HEK293 (cell line): ENCODE results near the gene MED29.

Experiments used
- CTCF ChIA-PET: fragments of 350-600 bp; formaldehyde crosslinking; extraction: SDS; loops from one replicate; lab custom pipeline; 2021; ENCODE audit warnings: antibody characterized with exemption; lab: Yijun Ruan, JAX
- POLR2A ChIA-PET: fragments of 300-600 bp; formaldehyde crosslinking; extraction: SDS; loops from one replicate; lab custom pipeline; 2020; ENCODE audit warnings: antibody characterized with exemption, inconsistent platforms; lab: Yijun Ruan, JAX
- H3K27ac ChIP-seq: fragments of 200-500 bp; sonication (Bioruptor generic); 2 replicates; pipeline ENCODE4 v1.5.1; 2014; ENCODE audit warnings: low read depth, low read length, control low read depth, inconsistent platforms; ENCODE audit errors: extremely low read depth
- H3K36me3 ChIP-seq, 2 experiments: fragments of 200-500 bp in 1 of 2; sonication (Bioruptor generic) in 1 of 2; 1 replicate in 1 of 2; 2 replicates in 1 of 2; pipeline ENCODE4 v1.5.1; 2014 to 2017; ENCODE audit warnings: inconsistent platforms in 2 of 2, low read length in 2 of 2; ENCODE audit not compliant: control insufficient read depth in 2 of 2, insufficient read depth in 1 of 2
- H3K4me1 ChIP-seq: fragments of 200-500 bp; sonication (Bioruptor generic); 2 replicates; pipeline ENCODE4 v1.5.1; 2014; ENCODE audit warnings: mild to moderate bottlenecking, low read length, inconsistent platforms; ENCODE audit not compliant: control insufficient read depth, insufficient read depth
- H3K4me3 ChIP-seq: 2 replicates; pipeline ENCODE4 v1.5.1; 2011; ENCODE audit warnings: low read depth, mild to moderate bottlenecking, control low read depth, low read length, moderate library complexity
- H3K9me3 ChIP-seq: fragments of 200-500 bp; sonication (Bioruptor generic); 2 replicates; pipeline ENCODE4 v1.5.1; 2014; ENCODE audit warnings: low read depth, low read length, inconsistent platforms; ENCODE audit not compliant: control insufficient read depth, insufficient read depth
- GLI2 ChIP-seq: fragments of 450-650 bp; formaldehyde crosslinking; IDR thresholded peaks from 2 replicates; pipeline ENCODE4; 2017; ENCODE audit warnings: missing biosample characterization, missing genetic modification characterization, low read depth, borderline replicate concordance
- KLF10 ChIP-seq: fragments of 450-650 bp; IDR thresholded peaks from 2 replicates; pipeline ENCODE4 v1.5.1; 2018; ENCODE audit warnings: missing biosample characterization, mild to moderate bottlenecking, missing genetic modification characterization
- KLF7 ChIP-seq: fragments of 450-650 bp; formaldehyde crosslinking; IDR thresholded peaks from 2 replicates; pipeline ENCODE4 v1.5.1; 2016; ENCODE audit warnings: missing biosample characterization, missing genetic modification characterization, borderline replicate concordance
- MYNN ChIP-seq: fragments of 450-650 bp; formaldehyde crosslinking; IDR thresholded peaks from 2 replicates; pipeline ENCODE4 v1.5.1; 2016; ENCODE audit warnings: missing biosample characterization, missing genetic modification characterization, borderline replicate concordance
- PRDM6 ChIP-seq: fragments of 450-650 bp; formaldehyde crosslinking; IDR thresholded peaks from 2 replicates; pipeline ENCODE4 v1.5.1; 2017; ENCODE audit warnings: missing biosample characterization, missing genetic modification characterization
- TCF7L2 ChIP-seq: IDR thresholded peaks from 2 replicates; pipeline ENCODE4 v1.6.1; 2011; ENCODE audit warnings: low read depth, mild to moderate bottlenecking, inconsistent platforms, low read length, moderate library complexity, borderline replicate concordance
- ZBTB11 ChIP-seq: fragments of 450-650 bp; formaldehyde crosslinking; conservative IDR thresholded peaks from 2 replicates; pipeline ENCODE4 v1.5.1; 2016; ENCODE audit warnings: low read depth, missing biosample characterization, missing genetic modification characterization
- ZBTB17 ChIP-seq: fragments of 450-650 bp; formaldehyde crosslinking; IDR thresholded peaks from 2 replicates; pipeline ENCODE4 v1.5.1; 2016; ENCODE audit warnings: missing biosample characterization, missing genetic modification characterization
- ZFP3 ChIP-seq: fragments of 450-650 bp; formaldehyde crosslinking; IDR thresholded peaks from 2 replicates; pipeline ENCODE4 v1.5.1; 2016; ENCODE audit warnings: low read depth, missing biosample characterization, missing genetic modification characterization
- ZNF2 ChIP-seq: fragments of 450-650 bp; formaldehyde crosslinking; IDR thresholded peaks from 2 replicates; pipeline ENCODE4 v1.5.1; 2016; ENCODE audit warnings: missing biosample characterization, missing genetic modification characterization
- ZNF214 ChIP-seq: fragments of 450-650 bp; formaldehyde crosslinking; IDR thresholded peaks from 2 replicates; pipeline ENCODE4 v1.5.1; 2017; ENCODE audit warnings: missing biosample characterization, mild to moderate bottlenecking, missing genetic modification characterization, borderline replicate concordance
- ZNF239 ChIP-seq: fragments of 450-650 bp; formaldehyde crosslinking; IDR thresholded peaks from 2 replicates; pipeline ENCODE4 v1.5.1; 2016; ENCODE audit warnings: missing biosample characterization, missing genetic modification characterization
- ZNF501 ChIP-seq: fragments of 450-650 bp; formaldehyde crosslinking; IDR thresholded peaks from 2 replicates; pipeline ENCODE4 v1.5.1; 2016; ENCODE audit warnings: missing biosample characterization, missing genetic modification characterization
- ZNF513 ChIP-seq: fragments of 450-650 bp; IDR thresholded peaks from 2 replicates; pipeline ENCODE4 v1.5.1; 2018; ENCODE audit warnings: missing biosample characterization, missing genetic modification characterization
- ZNF514 ChIP-seq: fragments of 450-650 bp; formaldehyde crosslinking; IDR thresholded peaks from 2 replicates; pipeline ENCODE4 v1.5.1; 2016; ENCODE audit warnings: missing biosample characterization, missing genetic modification characterization
- ZNF561 ChIP-seq: fragments of 450-650 bp; IDR thresholded peaks from 2 replicates; pipeline ENCODE4 v1.5.1; 2018; ENCODE audit warnings: missing biosample characterization, missing genetic modification characterization, borderline replicate concordance
- ZNF585B ChIP-seq: fragments of 450-650 bp; formaldehyde crosslinking; IDR thresholded peaks from 2 replicates; pipeline ENCODE4 v1.5.1; 2016; ENCODE audit warnings: missing biosample characterization, missing genetic modification characterization
- ZNF600 ChIP-seq: fragments of 450-650 bp; formaldehyde crosslinking; IDR thresholded peaks from 2 replicates; pipeline ENCODE4 v1.5.1; 2016; ENCODE audit warnings: missing biosample characterization, missing genetic modification characterization
- ZNF610 ChIP-seq: fragments of 450-650 bp; formaldehyde crosslinking; IDR thresholded peaks from 2 replicates; pipeline ENCODE4 v1.5.1; 2016; ENCODE audit warnings: missing biosample characterization, missing genetic modification characterization, borderline replicate concordance
- ZNF623 ChIP-seq: fragments of 450-650 bp; formaldehyde crosslinking; IDR thresholded peaks from 2 replicates; pipeline ENCODE4 v1.5.1; 2016; ENCODE audit warnings: missing biosample characterization, missing genetic modification characterization
- ZNF664 ChIP-seq: fragments of 450-650 bp; formaldehyde crosslinking; IDR thresholded peaks from 2 replicates; pipeline ENCODE4 v1.5.1; 2016; ENCODE audit warnings: missing biosample characterization, missing genetic modification characterization
- ZNF785 ChIP-seq: fragments of 450-650 bp; formaldehyde crosslinking; IDR thresholded peaks from 2 replicates; pipeline ENCODE4 v1.5.1; 2016; ENCODE audit warnings: missing biosample characterization, missing genetic modification characterization
- ZSCAN30 ChIP-seq: fragments of 450-650 bp; IDR thresholded peaks from 2 replicates; pipeline ENCODE4 v1.5.1; 2018; ENCODE audit warnings: missing biosample characterization, mild to moderate bottlenecking, missing genetic modification characterization, moderate library complexity

Gene MED29

GRCh38 chr19:39372941-39373340, 18.2 kb upstream of the MED29 start:
- Histone ChIP-seq H3K9me3 (no peaks in the 10 kb centered on the region), H3K4me3 (no peak overlapping the region), H3K4me1 (no peaks in the 10 kb centered on the region; the same call in 1 of the 2 replicates), H3K27ac (peak overlapping the region; percentile 30; the same call in 1 of the 2 replicates), H3K36me3 (peaks cover 92 to 100% of the 10 kb centered on the region in 2 experiments)
- TF ChIP-seq KLF7 (tag by site-specific recombination) (no peak), ZNF214 (tag by site-specific recombination) (no peak), TCF7L2 (no peak), PRDM6 (tag by site-specific recombination) (no peak), ZNF239 (no peak), ZNF513 (tag by site-specific recombination) (no peak), ZNF2 (tag by site-specific recombination) (no peak), MYNN (tag by site-specific recombination) (no peak), ZBTB17 (tag by site-specific recombination) (no peak), ZNF514 (no peak), ZFP3 (tag by site-specific recombination) (no peak)
- CTCF ChIA-PET = interaction anchor here (0.7 to 2.0 kb wide), 2 partner anchors 20 to 39 kb away, joined by 3 to 5 read pairs; partner anchors contain the start of gene PLEKHG2
- POLR2A ChIA-PET = interaction anchor here (0.6 kb wide), 1 partner anchor 52 kb away, joined by 3 read pairs; the partner anchor contains the start of gene LRFN1

- CTCF ChIA-PET = interaction anchor here (0.7 to 1.9 kb wide), 4 partner anchors 22 to 98 kb away, joined by 3 to 5 read pairs (median 4); no protein-coding TSS in a partner anchor
- Histone ChIP-seq H3K4me3 (no peak overlapping the region), H3K27ac (peak overlapping the region; percentile 12; the same call in 1 of the 2 replicates), H3K9me3 (no peaks in the 10 kb centered on the region), H3K36me3 (peaks cover 92 to 100% of the 10 kb centered on the region in 2 experiments), H3K4me1 (no peaks in the 10 kb centered on the region)
- TF ChIP-seq ZNF600 (tag by site-specific recombination) (peak; percentile 74), ZNF610 (no peak)
- POLR2A ChIA-PET = interaction anchor here (0.6 to 3.4 kb wide), 4 partner anchors 9 to 60 kb away, joined by 3 to 16 read pairs (median 7); partner anchors contain the start of genes MED29, PAF1 and RPS16
These were observed 15.2 kb upstream of the MED29 start for GRCh38 chr19:39375929-39376328.

GRCh38 chr19:39377373-39378362, 13.5 kb upstream of the MED29 start:
- Histone ChIP-seq H3K27ac (peak overlapping the region; percentile 28; the same call in 1 of the 2 replicates), H3K4me1 (no peaks in the 10 kb centered on the region), H3K36me3 (peaks cover 92 to 100% of the 10 kb centered on the region in 2 experiments), H3K9me3 (no peaks in the 10 kb centered on the region), H3K4me3 (no peak overlapping the region)
- ChIA-PET CTCF (interaction anchor here (0.6 to 1.2 kb wide), 5 partner anchors 13 to 165 kb away, joined by 3 to 4 read pairs (median 3); no protein-coding TSS in a partner anchor), POLR2A (interaction anchor here (0.8 to 3.4 kb wide), 3 partner anchors 13 to 58 kb away, joined by 3 to 16 read pairs (median 4); partner anchors contain the start of genes MED29, PAF1 and RPS16)
- no peak for TF ChIP-seq ZNF664 (tag by site-specific recombination)
- TF ChIP-seq ZNF785 (tag by site-specific recombination) = no peak
- no peak for TF ChIP-seq ZNF585B (tag by site-specific recombination)
- TF ChIP-seq ZNF501 (tag by site-specific recombination) = no peak
- TF ChIP-seq ZNF561 (tag by site-specific recombination) = no peak
- TF ChIP-seq ZNF623 (tag by site-specific recombination) = no peak
- TF ChIP-seq ZSCAN30 (tag by site-specific recombination) = no peak
- TF ChIP-seq KLF10 = no peak
- no peak for TF ChIP-seq ZFP3 (tag by site-specific recombination)
- no peak for TF ChIP-seq ZBTB11 (tag by site-specific recombination)
- no peak for TF ChIP-seq GLI2
